Right lobe of liver (tissue), 4 donors: ENCODE results near the gene ARFIP1.
"Not testable (repeated sequence)": the region's sequence is repeated elsewhere in the genome, so short reads cannot be mapped to it uniquely, and the experiment has no call there.

Source experiments
- POLR2A ChIP-seq: fragments of 450-650 bp; IDR thresholded peaks from one replicate; pipeline ENCODE4 v1.6.1; 2017; ENCODE audit warnings: antibody characterized with exemption, mild to moderate bottlenecking
- TF ChIP-seq, protein P1 (sequence below), 4 donors: fragments of 200-600 bp in 3 of 4; fragments of 450-650 bp in 1 of 4; IDR thresholded peaks; one replicate each; pipeline versions ENCODE4 v1.5.1 to v1.8.0; 2016 to 2022; ENCODE audit warnings: antibody characterized with exemption in 4 of 4, mild to moderate bottlenecking in 2 of 4
- donor health status: DM: no; HTN: no; CAD: no.
- donor health status: DM: no; HTN: no; CAD: no.
- donor health status: DM: no; HTN: yes; CAD: no.

DNA sequence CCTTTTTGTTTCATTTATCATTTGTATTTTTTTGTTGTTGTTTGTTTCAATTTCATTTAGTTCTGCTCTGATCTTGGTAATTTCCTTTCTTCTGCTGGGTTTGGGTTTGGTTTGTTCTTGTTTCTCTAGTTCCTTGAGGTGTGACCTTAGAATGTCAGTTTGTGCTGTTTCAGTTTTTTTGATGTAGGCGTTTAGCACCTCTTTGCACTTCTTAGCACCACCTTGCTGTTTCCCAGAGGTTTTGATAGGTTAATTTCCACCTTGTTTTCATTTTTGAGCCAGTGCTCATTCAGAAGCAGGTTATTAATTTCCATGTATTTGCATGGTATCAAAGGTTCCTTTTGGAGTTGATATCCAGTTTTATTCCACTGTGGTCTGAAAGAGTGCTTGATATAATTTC, 60.0 kb downstream of the ARFIP1 start:
- TF ChIP-seq, protein P1, sequence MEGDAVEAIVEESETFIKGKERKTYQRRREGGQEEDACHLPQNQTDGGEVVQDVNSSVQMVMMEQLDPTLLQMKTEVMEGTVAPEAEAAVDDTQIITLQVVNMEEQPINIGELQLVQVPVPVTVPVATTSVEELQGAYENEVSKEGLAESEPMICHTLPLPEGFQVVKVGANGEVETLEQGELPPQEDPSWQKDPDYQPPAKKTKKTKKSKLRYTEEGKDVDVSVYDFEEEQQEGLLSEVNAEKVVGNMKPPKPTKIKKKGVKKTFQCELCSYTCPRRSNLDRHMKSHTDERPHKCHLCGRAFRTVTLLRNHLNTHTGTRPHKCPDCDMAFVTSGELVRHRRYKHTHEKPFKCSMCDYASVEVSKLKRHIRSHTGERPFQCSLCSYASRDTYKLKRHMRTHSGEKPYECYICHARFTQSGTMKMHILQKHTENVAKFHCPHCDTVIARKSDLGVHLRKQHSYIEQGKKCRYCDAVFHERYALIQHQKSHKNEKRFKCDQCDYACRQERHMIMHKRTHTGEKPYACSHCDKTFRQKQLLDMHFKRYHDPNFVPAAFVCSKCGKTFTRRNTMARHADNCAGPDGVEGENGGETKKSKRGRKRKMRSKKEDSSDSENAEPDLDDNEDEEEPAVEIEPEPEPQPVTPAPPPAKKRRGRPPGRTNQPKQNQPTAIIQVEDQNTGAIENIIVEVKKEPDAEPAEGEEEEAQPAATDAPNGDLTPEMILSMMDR (IDR thresholded peaks at IDR 0.05) = not testable (repeated sequence)
- TF ChIP-seq POLR2A = not testable (repeated sequence)
